Right ventricle myocardium inferior (tissue), 1 donor: ENCODE data around the gene TLL1. TPM values are rescaled to one million over a fixed set of nuclear protein-coding genes. Genes with fewer than 3 reads are reported as not detected.

Experiments
- ATAC-seq: fragments of 200-7000 bp; cut with Tn5 transposase; one replicate; pipeline ENCODE4 v1.9.1; 2020; ENCODE audit warnings: mild to moderate bottlenecking, moderate library complexity
- DNase-seq: peaks from one replicate; pipeline ENCODE4 v3.0.0; 2021; ENCODE audit errors: missing footprints
- intact Hi-C: fragments of 100-400 bp; cut with DNase I; formaldehyde crosslinking; loops from one replicate; pipeline ENCODE4 v1.11.0; 2022
- long read RNA-seq: library from polyadenylated mRNA; unstranded; transcript quantifications from one replicate; pipeline ENCODE4 v2.0.0, GENCODE V29; 2021
- total RNA-seq: library from RNA; stranded (reverse); fragmentation: NEBNext Ultra II Directional; extraction: Animal tissue kit (Norgen Biotek cat#: 25700); gene quantifications from one replicate; pipeline ENCODE4 v1.2.1, GENCODE V29; 2021
- donor health status: DM: no; HTN: yes; CAD: no; lungs with severe emphysema.

The TLL1 gene
- 0.54 TPM for total RNA-seq
- long read RNA-seq: 0 reads

DNA sequence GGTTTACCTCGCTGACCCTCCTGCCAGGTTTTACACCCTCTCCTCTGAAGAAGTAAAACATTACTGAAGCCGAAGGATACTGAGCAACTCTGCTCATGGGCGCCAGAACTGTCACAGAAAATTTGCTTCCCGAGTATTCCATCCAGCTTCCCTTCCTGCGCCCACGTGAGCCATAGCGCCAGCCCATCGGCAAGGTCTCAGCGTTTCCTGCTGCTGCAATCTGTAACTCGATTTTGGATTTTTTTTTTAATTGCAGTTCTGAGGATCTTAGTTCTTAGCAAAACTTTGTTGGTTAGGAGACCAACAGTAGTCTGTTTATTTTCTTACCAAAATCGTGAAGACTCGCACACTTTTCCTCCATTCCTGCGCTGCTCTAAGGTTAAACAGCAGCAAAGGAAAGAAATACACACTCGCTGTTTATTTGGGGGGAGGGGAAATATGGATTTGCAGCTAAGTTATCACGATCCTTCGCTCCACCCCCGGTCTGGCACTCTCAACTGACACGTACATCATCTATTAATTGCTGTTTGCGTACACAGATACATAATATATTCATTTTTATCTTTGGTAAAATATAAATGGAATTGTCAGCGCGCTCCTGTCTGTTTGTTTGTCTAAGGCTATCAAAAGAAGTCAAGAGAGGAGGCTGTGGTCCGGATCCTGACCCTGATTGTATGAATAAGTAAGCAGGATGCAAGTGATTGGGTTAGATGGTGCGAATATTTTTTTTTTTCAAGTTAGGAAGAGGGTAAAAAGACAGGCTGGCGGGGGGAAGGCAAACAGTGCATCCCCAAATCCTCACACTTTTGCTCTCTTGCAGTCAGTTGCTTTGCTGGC lies at the start of gene TLL1:
TSS of gene TLL1 (plus strand) at position 777 of the 837 bp plus-strand sequence. CDS start 668 bp downstream, outside the sequence.
- DNase-seq (no peak), ATAC-seq (no peak)
- intact Hi-C loops: loop anchor here (10.0 kb wide), 1 partner anchor 248 kb away; no protein-coding TSS in a partner anchor

DNA sequence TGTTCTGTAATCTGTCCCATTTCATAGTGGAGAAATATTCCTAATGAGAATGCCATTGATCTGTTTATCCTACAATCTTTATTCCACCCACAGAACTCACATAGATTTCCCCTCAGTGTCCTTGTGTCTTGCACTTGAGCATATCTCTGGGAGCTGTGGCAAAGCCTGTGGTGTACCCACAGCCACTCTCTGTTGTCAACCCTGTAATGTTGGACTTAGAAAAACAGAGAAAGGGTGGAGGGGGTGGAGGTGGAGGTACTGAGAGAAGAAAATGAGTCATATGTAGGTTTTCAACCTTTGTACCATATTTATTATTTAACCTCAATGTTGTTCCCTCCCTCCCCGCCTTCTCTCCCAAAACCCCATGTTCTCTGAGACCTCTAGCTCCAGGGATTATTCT lies 46.9 kb upstream of the TLL1 start:
- ATAC-seq: no peak
- intact Hi-C loops: no loop called here
- DNase-seq: no peak

DNA sequence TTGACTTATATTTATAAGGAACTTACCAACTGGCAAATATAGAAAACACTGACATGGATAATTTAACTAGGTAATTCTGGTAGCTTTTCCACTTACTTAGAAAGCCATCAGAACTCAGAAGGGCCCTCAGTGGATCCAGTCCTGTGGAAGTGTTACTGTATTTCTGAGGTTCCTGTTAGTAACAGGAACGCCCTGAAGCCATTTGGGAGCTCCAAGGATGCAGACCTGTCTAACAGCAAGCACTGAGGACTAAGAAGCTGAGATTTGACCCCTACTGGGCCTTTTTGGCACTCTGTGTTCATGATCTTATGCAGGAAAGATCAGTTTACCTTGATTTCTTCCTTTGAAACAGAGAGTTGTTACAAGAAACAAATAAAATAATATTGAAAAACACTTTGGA lies 46.0 kb upstream of the TLL1 start:
- no peak for ATAC-seq
- no peak for DNase-seq

DNA sequence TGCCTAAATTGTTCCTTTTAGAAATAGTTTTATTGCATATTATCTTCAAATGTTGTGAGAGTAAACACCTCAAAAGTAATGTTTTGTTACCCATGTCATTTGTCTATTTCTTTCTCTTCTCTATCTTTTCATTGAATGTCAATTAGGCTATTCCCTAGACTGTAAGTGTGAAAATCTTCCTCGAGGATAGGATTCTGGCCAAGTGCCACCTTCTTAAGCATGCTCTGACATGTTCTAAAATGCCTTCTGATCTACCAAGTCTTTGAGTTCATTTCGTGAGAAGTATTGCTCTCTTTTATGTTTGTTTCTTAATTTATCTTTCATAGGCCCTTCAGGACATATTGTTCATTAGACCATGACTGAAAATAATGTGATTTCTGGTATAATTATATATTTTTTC lies 44.1 kb upstream of the TLL1 start:
- no peak for ATAC-seq
- DNase-seq: no peak
- intact Hi-C loops: no loop called here

More for the DNA sequence above, 46.0 kb upstream of the TLL1 start:
- intact Hi-C loops: no loop called here

DNA sequence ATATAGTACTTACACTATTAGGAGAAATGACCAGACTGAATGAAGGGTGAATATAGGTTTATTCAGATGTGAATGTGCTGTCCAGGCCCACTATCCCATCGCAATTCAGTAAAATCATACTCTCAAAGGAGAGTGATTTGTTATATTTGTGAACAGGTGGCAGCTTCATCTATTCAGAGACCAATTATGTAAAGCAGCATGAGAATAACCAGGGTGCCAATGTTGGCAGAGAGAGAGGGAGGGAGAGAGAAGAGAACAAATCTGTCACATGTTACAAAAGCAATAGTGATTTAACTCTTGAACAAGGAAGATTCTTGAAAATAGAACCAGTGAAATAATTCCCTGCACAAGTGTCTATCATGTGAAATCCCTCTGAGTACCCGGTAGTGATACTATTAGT lies 38.9 kb upstream of the TLL1 start:
- no peak for ATAC-seq
- no peak for DNase-seq
- intact Hi-C loops: no loop called here

DNA sequence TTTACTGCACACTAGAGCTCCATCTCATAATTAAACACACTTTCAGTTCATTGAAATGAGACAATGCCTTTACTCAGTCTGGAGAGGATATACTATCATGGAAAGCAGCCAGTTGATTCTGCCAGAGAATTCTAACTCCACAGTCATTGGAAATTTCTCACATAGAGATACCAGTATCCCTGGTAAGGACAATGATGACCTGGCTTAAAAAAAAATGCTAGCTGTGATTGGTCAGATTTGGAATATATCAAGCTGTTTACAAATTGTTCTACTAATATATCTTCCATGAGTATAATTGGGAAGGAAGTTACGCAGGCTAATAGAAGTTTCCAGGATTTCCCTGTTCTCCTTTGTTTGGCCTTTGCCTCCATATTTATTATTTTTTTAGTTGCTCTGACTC lies 34.5 kb upstream of the TLL1 start:
- DNase-seq (no peak), ATAC-seq (peak; percentile 34)
- intact Hi-C loops: loop anchor here (2.0 kb wide), 1 partner anchor 72 kb away; no protein-coding TSS in a partner anchor

DNA sequence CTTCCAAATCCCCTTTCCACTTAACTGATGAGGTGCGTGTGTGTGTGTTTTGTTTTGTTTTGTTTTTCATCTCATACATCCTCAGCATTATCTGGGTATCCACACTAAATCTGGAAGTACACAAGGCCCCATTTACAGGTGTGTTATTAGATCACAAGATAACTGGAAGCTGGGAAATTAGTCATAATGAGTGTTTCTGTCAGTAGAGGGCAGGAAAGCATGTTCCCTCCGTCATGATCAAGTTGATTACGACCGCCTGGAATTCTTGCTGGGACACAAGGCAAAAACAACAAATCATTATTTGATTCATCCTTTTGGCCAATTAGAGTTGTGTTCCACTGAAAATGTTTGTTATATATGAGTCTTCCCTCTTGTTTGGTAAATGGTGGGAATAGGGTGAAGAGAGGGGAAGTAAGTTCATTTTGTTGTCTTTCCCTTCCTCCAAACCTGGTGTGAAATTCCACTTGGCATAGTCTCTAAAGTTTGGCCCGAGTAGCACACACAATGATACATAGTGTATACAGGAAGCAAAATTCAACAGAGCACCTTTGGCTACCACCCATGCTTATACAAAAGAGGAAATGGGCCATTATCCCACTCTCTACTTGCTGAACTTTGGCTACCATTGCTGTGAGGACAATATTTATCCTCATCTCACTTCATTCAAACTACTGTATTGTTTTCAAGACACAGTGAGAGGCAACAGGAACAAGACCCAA lies 33.3 kb upstream of the TLL1 start:
- intact Hi-C loops: loop anchor here (2.0 kb wide), 1 partner anchor 73 kb away; no protein-coding TSS in a partner anchor
- DNase-seq: no peak
- ATAC-seq: no peak

DNA sequence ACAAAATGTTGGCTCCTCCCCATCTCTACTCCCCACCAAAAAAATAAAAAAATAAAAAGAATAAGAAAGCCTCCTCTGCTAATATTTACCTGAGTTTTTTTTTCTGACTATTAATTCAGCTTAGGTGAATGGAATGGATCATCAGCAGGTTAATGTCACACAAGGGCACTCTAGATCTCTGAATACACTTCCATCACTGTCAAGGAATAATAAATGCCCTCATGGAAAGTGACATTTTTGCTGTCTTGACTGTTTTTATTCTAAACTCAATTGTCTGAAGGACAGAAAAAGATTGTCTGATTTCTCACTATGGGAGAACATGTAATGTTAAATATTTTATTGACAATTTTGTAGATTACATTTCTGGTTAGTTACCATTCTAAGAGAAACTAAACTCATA lies 30.4 kb upstream of the TLL1 start:
- no peak for DNase-seq
- no peak for ATAC-seq
- intact Hi-C loops: no loop called here

DNA sequence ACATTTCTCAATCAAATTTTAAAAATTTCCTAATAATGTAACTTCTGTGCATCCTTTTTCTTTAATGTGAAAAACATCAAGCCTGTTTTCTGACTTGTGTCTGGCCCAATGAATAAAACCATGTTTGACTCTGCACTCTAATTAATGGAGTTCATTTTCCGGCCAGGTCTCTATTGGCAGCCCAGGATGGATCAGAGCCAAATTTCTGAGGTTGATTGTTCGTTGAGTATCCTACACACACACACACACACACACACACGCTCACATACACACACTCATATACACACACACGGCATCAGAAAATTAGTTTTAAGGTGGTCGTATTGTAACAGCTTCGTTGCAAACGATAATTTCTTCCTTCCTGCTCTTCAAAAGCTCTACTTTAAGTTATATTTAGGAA lies 28.9 kb upstream of the TLL1 start:
- no peak for DNase-seq
- intact Hi-C loops: no loop called here
- no peak for ATAC-seq

DNA sequence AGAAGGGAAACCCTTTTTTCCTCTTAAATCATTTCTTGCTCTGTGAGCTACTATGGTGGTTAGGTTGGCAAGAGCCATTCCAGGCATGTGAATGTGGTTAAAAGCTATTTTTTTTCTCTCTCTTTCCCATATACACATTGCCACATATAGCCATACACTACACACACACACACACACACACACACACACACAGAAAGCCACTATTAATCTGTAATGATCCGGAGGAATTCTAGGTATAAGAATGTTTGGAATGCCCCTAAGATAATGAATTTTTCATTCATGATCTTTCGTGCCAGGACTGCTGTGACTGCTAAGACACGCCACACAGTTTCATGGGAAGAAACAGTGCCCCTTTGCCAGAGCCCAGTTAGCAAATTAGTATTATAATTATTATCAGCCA lies 21.8 kb upstream of the TLL1 start:
- ATAC-seq: no peak
- intact Hi-C loops: loop anchor here (10.0 kb wide), 1 partner anchor 316 kb away; no protein-coding TSS in a partner anchor
- no peak for DNase-seq

DNA sequence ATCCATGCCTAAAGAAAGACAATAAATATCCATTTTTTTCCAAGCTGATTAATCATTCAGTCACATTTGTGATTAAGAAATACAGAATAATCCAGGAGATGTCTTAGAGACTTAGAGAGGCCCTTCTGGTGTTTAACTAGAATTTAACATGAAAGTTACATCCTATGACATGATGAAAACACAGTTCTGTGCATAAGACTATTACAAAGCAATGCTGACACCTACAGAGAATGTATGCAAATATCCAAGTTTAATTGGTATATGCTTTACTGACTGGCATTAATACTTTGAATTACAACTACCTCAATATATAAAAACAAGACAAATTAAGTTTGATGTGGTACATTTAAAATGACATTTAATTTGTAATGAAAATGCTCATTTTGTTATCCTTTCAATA lies 17.8 kb upstream of the TLL1 start:
- intact Hi-C loops: loop anchor here (10.0 kb wide), 1 partner anchor 320 kb away; no protein-coding TSS in a partner anchor
- no peak for ATAC-seq
- no peak for DNase-seq

DNA sequence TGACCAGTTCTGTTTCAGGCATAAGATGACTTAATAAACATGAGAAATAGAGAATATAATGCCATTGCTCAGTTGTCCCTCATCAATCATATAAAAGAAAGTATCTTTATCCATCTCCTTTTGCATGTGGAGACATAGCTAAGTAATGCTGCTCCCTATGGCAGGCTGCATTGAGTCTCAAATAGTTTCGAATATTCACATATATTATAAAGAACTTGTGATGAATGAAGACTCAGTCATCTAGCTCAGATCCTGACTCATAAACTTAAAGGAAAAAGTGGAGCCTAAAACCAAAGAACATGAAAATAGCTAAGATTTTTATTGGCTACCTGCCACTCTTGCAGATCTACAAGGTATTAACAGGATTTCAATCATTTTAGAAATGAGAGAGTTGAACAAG lies 11.7 kb upstream of the TLL1 start:
- DNase-seq: no peak
- ATAC-seq: no peak
- intact Hi-C loops: no loop called here

DNA sequence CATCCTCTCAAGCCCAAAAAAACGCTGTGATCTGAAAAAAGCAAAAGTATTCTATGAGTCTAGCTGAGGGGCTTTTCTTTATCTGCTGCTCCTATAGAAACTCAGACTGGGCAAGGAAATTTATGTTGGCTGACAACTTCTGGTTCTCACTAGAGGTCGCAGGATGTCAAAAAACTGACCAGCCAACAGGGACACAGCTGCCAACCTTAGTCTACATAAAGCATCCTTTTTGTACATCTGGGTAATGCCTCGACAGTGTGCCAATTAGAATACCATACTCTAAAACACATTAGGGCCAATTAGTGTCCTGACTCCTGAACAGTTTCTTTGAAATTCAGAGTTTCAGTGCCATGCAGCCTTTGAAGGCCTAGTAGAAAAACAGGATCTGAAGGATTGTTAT lies 8.8 kb upstream of the TLL1 start:
- no peak for DNase-seq
- no peak for ATAC-seq
- intact Hi-C loops: no loop called here

DNA sequence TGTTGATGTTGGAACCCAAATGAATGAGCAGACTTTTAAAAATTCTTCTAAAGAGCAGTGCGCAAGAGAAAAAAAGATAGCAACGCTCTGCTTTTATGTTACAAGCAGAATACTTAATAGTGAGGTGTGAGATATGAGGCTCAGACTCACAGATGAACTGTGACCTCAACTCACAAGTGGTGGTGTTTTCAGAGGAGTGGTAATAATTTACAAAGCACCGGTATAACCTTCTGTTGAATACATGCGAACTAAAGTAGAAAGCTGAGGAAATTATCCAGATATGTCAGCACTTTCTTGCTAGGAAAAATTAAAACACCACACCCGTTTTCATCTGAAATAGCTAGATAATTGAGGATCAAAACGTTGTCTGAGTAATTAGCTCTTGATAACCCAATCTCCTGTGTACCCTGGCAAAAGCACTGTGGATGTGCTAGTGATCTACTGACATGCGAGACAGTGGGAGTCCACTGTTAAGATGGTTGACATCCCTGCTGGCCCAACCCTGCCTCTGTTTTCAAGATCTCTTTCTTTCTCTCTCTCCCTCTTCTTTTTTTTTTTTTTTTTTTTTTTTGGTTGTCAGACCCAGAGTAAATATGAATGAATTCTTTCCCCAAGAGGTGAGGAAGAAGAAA lies 6.9 kb upstream of the TLL1 start:
- ATAC-seq (no peak), DNase-seq (no peak)
- intact Hi-C loops: no loop called here

DNA sequence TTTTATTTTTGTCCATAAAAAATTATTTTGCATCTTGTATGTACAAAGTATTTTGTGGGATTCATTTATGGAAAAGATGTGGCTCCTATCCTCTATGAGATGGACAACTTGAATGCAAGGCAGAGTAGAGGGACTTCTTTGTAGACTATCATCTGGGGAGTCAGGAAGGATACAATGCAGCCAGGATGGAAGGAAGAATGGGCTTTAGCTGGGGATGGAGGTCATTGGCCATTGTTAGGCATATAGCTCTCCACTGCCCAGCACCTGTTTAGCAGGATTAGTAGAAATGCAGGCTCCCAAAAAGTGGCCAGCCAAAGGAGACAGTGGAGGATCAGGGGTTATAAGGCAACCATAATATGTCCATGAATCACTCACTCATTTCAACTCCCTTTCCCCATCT lies 5.1 kb upstream of the TLL1 start:
- ATAC-seq (no peak), DNase-seq (no peak)
- intact Hi-C loops: no loop called here

DNA sequence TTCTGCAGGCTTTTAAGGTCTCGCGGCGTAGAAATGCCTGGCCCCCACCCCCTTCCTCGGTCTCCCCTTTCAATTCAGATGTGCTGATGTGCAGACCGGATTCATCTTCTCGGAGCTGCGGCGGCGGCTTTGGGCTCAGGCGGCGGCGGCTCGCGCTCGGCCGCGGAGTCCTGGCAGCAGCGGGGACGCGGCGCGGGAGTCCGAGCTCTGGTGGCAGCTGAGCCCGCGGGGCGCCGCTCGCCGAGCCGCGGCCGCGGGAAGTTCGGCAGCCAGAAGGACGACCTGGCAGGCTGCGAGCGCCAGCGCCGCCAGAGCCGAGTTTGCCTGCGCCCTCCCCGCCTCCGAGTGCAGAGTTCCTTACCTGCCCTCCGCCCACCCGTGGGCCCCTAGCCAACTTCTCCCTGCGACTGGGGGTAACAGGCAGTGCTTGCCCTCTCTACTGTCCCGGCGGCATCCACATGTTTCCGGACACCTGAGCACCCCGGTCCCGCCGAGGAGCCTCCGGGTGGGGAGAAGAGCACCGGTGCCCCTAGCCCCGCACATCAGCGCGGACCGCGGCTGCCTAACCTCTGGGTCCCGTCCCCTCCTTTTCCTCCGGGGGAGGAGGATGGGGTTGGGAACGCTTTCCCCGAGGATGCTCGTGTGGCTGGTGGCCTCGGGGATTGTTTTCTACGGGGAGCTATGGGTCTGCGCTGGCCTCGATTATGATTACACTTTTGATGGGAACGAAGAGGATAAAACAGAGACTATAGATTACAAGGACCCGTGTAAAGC lies 448 bp downstream of the TLL1 start:
- DNase-seq (peak; percentile 71), ATAC-seq (peak; percentile 80)
- intact Hi-C loops: loop anchor here (10.0 kb wide), 1 partner anchor 249 kb away; no protein-coding TSS in a partner anchor

DNA sequence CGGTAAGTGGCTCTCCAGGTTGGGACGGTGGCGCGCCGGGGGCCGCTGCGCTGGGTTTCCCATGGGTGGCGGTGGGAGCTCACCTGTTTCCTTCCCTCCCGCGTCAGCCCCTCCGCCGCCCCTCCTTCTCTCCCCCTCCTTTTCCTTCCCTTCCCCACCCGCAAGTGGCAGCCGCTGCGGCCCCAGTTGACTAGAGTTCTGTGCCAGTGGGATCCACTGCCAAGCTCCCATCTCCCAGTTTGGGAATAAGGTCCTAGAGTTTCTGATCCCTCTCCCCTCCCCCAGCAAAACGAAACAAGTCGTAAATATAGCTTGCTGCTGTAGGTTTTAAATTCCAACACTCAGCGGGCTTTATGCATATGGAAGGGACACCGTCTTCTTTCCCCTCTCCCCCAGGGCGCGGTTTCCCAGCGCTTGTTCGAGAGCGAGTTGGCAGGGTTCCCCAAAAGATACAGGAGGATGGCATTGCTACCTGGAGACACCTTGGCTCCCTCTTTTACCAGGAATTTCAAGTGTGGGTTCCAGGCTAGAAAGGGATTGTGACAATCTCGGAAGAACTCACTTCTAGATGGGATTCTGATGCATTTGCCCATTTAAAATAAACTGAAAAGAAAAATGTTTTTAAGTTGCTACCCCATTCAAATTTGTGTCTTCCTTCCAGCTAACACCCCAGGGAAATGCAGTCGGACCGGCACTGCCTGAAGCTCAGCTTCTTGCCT lies 1.2 kb downstream of the TLL1 start:
- DNase-seq: no peak
- intact Hi-C loops: loop anchor here (10.0 kb wide), 1 partner anchor 249 kb away; no protein-coding TSS in a partner anchor
- no peak for ATAC-seq

DNA sequence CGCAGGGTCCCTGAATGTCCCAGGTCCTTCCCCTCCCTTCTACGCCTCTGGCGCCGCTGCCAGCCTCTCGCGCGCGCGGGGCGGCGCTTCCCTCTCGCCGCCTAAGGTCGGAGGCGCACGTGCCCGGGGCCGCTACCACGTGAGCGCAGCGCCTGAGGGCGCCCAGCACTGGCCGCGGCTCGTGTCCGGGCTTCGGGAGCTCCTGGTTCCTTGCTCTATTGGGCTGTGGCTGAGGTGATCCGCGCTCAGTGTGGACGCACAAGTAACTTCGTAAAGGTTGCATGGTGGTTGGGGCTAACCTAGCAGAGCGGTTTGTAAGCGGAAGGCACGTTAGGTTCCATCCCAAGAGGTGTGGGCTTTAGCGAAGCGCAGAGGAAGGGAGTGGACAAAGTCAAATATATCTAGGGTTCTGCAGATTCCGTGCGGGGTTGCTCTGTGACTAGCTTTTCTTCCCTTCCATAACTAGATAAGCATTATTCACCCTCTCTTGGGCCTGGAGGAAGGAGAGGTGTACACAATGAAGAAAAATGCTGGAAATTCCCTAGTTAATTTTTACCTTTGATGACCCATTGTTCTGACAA lies 1.8 kb downstream of the TLL1 start:
- DNase-seq: no peak
- ATAC-seq: peak; percentile 28
- intact Hi-C loops: loop anchor here (10.0 kb wide), 1 partner anchor 250 kb away; no protein-coding TSS in a partner anchor
